ENCODE results near the gene TICRR. TPM values are rescaled to one million over a fixed set of nuclear protein-coding genes. Genes with fewer than 3 reads are reported as not detected.
A peak's percentile ranks its signal among the peaks of the same experiment; 100 is the strongest.
"Not testable (repeated sequence)": the region's sequence is repeated elsewhere in the genome, so short reads cannot be mapped to it uniquely, and the experiment has no call there.

Gene TICRR, protein sequence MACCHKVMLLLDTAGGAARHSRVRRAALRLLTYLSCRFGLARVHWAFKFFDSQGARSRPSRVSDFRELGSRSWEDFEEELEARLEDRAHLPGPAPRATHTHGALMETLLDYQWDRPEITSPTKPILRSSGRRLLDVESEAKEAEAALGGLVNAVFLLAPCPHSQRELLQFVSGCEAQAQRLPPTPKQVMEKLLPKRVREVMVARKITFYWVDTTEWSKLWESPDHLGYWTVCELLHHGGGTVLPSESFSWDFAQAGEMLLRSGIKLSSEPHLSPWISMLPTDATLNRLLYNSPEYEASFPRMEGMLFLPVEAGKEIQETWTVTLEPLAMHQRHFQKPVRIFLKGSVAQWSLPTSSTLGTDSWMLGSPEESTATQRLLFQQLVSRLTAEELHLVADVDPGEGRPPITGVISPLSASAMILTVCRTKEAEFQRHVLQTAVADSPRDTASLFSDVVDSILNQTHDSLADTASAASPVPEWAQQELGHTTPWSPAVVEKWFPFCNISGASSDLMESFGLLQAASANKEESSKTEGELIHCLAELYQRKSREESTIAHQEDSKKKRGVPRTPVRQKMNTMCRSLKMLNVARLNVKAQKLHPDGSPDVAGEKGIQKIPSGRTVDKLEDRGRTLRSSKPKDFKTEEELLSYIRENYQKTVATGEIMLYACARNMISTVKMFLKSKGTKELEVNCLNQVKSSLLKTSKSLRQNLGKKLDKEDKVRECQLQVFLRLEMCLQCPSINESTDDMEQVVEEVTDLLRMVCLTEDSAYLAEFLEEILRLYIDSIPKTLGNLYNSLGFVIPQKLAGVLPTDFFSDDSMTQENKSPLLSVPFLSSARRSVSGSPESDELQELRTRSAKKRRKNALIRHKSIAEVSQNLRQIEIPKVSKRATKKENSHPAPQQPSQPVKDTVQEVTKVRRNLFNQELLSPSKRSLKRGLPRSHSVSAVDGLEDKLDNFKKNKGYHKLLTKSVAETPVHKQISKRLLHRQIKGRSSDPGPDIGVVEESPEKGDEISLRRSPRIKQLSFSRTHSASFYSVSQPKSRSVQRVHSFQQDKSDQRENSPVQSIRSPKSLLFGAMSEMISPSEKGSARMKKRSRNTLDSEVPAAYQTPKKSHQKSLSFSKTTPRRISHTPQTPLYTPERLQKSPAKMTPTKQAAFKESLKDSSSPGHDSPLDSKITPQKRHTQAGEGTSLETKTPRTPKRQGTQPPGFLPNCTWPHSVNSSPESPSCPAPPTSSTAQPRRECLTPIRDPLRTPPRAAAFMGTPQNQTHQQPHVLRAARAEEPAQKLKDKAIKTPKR (N-terminal part only)
- 3.2 TPM for total RNA-seq

DNA sequence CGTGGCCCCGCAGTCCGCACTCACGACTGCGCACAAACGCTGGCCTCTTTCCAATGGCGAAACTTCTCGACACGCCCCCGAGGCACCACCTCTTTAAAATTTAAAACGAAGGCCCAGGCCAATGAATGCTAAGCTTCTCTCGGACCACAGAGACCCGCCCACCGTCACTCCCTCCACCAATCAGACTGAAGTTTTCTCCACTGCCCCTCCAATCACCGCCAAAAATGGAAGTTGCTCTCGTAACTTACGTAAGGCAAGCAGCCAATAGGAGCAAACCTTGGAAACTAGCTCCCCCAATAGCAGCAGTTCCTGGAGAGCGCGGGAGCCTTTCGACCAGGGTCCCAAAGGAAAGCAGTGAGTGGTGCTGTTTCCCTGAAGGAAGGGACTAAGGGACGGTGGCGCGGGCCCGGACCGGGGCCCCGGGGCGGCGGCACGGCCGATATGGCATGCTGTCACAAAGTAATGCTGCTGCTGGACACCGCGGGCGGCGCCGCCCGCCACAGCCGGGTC lies at the start of gene TICRR:
Gene TICRR, plus strand, starts transcription at position 324 of the 510 bp plus-strand sequence. Its CDS starts 118 bp downstream, at position 442.
- DNase-seq, result peak; percentile 100

- no peak for DNase-seq
These were observed 49.1 kb upstream of the TICRR start for GRCh38 chr15:89526181-89526580.

DNA sequence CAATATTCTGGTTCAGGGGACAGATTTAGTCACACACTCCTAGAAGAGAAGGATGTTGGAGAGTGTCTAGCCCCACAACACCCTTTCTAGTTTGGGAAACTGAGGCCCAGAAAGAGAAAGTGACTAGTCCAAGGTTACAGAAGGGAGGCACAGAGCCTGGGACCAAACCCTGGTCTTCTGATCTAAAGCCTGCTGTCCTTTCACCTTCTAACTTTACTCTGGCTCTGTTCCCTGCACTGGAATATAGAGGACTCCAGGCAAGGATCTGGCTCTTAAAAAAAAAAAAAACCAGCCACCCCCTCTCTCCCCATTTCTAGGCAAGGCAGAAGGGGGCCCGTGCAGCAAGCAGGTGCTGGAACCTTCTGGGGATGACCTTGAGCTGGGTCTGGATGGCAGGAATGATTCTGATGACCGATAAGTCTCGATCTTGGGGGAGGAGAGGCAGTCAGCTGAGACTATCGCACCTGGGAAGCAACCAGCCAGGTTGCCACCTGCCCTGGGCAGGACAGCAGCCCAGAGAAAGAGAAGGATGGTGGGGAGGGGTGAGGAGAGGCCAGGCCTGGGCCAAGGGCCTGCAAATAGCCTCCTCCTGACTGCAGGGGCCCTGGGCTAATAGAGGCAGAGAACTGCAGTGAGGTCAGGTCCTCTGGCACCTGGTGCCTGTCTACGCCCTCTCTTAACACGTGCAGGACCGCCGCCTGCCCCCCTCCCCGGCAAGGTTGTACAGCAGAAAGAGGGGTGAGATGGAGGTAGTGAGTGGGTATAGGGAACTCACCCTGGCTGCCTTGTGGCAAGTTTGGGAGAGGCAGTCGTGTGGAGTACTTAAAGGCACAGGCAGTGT lies 48.4 kb upstream of the TICRR start:
- DNase-seq, result no peak

GRCh38 chr15:89528757-89529352 lies 46.4 kb upstream of the TICRR start:
- DNase-seq, result no peak

GRCh38 chr15:89530976-89531375 lies 44.3 kb upstream of the TICRR start:
- no peak for DNase-seq

DNA sequence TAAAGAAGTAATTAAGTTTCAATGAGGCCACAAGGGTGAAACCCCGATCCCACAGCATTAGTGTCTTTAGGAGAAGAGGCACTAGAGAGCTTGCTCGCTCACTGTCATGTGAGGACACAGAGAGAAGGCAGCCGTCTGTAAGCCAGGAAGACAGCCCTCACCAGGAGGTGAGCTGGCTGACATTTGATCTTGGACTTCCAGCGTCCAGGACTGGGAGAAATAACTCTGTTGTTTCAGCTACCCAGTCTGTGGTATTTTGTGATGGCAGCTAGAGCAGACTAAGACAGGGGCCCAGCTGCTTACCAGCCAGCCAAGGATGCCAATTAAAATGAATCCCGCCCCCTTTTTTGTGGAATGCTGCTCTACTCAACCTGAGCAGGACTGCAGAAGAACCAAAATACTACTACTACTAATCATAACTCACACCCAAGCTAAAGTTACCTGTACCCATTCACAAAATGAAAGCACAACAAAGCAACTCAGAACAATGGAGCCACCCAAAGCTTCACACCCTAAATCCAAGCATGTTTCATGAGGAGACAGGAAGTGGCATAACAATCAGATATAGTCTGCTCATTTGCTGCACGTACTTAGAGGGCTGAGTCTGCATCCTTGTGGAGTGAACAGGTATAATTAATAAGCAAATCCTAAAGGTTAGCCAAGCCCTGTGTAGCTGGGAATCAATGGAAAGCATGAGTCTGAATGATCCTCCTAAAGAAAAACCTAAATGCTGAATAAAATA lies 43.3 kb upstream of the TICRR start:
- DNase-seq, result no peak

DNA sequence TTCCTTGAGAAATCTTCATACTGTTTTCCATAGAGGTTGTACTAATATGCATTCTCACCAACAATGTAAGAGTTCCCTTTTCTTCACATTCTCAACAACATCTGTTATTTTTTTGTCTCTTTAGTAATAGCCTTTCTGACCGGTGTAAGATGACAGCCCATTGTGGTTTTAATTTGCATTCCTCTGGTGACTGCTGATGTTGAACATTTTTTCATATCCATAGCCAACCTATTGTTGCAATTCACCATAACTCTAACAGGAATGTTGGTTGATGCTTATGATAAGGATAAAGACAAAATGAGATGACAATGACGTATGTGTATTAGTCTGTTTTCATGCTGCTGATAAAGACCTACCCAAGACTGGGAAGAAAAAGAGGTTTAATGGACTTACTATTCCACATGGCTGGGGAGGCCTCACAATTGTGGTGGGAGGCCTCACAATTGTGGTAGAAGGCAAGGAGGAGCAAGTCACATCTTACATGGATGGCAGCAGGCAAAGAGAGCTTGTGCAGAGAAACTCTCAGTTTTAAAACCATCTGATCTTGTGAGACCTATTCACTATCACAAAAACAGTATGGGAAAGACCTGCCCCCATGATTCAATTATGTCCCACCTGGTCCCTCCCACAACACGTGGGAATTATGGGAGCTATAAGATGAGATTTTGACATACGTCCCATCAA lies 41.3 kb upstream of the TICRR start:
- DNase-seq, result no peak

DNA sequence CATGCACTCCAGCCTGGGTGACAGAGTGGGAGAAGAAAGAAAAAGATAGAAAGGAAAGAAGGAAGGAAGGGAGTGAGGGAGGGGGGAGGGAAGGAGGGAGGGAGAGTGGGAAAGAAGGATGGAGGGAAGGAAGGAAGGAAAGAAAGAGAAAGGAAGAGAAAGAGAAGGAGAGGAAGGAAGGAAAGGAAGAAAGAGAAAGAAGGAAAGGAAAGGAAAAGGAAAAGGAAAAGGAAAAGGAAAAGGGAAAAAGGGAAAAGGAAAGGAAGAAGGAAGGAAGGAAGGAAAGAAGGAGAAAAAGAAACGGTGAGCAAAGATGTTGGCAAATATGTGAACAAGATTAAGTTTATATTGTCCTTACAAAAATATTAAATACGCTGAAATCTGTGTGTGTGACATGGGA lies 36.2 kb upstream of the TICRR start:
- DNase-seq, result no peak

DNA sequence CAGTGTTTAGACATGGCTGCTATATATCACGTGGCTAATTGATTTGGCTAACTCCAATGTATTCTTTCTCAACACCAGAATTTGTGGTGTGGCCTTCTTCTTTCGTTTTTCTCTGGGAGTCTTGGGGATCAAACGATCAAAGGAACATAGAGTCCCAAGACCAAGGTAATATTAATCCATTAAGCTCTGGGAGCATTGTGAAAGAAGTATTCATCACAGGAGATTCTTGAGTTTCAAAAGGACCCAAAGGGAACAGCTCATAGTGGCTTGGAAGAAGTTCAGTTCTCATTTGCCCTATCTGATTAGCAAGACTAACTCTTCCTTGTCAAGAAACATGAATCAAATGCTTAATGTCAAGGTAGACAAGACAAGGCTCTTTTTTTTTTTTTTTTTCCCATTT lies 32.9 kb upstream of the TICRR start:
- DNase-seq, result no peak

DNA sequence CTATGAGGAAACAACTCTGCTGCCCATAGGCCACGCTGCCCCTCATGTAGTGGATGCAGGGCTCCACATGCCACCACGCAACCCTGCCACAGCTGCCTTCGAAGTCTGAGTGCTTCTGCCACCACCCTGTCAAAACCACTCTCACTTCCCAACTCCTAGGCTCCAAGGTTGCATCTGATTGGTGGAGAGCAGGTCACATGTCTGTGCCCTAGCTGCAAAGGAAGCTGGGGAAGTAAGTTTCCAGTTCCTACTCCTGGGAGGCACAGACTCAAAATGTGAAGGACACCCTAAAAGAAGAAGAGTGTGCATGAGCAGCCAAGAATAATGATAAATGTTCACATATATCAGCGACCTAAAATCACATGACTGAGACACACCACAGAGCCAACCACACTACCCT lies 31.9 kb upstream of the TICRR start:
- no peak for DNase-seq

DNA sequence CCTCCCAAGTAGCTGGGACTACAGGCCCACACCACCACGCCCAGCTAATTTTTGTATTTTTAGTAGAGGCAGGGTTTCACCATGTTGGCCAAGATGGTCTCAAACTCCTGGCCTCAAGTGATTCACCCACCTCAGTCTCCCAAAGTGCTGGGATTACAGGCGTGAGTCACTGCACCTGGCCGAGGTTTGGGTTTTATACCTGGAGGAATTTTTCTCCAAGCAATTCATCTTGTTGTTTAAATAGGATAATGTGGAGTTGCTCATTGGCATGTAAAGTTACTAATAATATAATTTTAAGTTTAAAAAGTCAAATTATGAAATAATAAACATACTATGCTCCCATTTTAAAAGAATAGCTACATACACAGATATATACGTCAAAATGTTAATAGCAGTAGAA lies 26.1 kb upstream of the TICRR start:
- DNase-seq, result not testable (repeated sequence)

DNA sequence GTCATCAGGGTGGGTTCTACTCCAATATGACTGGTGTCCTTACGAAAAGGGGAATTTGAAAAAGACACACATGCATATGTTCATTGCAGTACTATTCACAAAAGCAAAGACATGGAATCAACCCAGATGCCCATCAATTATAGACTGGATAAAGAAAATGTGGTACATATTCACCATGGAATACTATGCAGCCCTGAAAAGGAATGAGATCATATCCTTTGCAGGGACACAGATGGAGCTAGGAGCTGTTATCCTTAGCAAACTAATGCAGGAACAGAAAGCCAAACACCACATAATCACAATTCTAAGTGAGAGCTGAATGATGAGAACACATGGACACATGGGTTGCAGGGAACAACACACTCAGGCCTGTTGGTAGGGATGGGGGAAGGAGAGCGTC lies 24.8 kb upstream of the TICRR start:
- DNase-seq, result no peak

DNA sequence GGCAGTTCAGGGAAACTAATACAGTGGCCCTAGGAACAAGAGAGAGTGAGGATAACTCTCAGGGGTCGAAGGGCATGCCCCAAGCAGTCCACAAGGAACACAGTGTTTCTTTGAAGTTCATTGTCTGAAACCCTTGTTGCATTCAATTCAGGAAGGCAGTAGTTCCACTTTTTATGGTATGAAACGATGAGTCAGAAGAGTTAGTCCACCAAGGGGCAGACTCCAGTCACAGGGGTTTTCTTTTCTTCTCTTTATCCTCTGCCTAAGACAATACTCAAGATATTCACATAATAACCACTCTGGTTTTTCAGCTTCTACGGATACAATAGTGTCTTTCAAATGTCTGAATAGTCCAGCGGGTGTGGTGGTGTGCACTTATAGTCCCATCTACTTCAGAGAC lies 23.7 kb upstream of the TICRR start:
- DNase-seq, result no peak

- DNase-seq, result no peak
These were observed 21.6 kb upstream of the TICRR start for GRCh38 chr15:89553632-89554031.

- DNase-seq, result no peak
These were observed 21.0 kb upstream of the TICRR start for GRCh38 chr15:89554247-89554646.

- no peak for DNase-seq
These were observed 19.5 kb upstream of the TICRR start for GRCh38 chr15:89555768-89556167.

GRCh38 chr15:89556413-89557262 lies 18.6 kb upstream of the TICRR start:
- peak; percentile 82 for DNase-seq

- no peak for DNase-seq
These were observed 15.5 kb upstream of the TICRR start for GRCh38 chr15:89559769-89560264.

Data from tongue (tissue), 2 donors.